GM12878 (cell line): ENCODE measurements around the gene RPL35A. TPM values are rescaled to one million over a fixed set of nuclear protein-coding genes. Genes with fewer than 3 reads are reported as not detected.

ENCODE experiments used
- ATAC-seq: fragments of 200-7000 bp; cut with Tn5 transposase; 3 replicates; pipeline ENCODE4 v1.9.1; 2020; ENCODE audit warnings: mild to moderate bottlenecking, moderate library complexity
- BruUV-seq: library from RNA; stranded (reverse); fragments of 400-500 nt; replicated peaks from 2 replicates; lab custom pipeline; 2021; lab: Mats Ljungman, UMichigan
- CTCF ChIA-PET: fragments of 300-600 bp; sonication (Branson Sonifier 250); formaldehyde crosslinking; extraction: SDS; loops from one replicate; lab custom pipeline; 2021; ENCODE audit warnings: inconsistent platforms; lab: Yijun Ruan, JAX
- POLR2A ChIA-PET: fragments of 350-600 bp; formaldehyde crosslinking; extraction: SDS; loops from one replicate; lab custom pipeline; 2021; ENCODE audit warnings: inconsistent platforms; lab: Charles Lee
- RAD21 ChIA-PET: fragments of 300-600 bp; sonication (Branson Sonifier 250); formaldehyde crosslinking; loops from one replicate; lab custom pipeline; 2023; ENCODE audit warnings: antibody characterized with exemption; ENCODE audit not compliant: unreplicated experiment; lab: Charles Lee
- SMC1A ChIA-PET: fragments of 300-600 bp; sonication (Branson Sonifier 250); formaldehyde crosslinking; loops from one replicate; lab custom pipeline; 2023; ENCODE audit not compliant: unreplicated experiment, uncharacterized antibody; lab: Charles Lee
- DNase-seq: peaks from one replicate; pipeline ENCODE4 v3.0.0-alpha.2; 2011; ENCODE audit warnings: low read depth, low spot score
- FAIRE-seq: peaks from 3 replicates; lab custom pipeline; 2011; peaks lifted over from hg19 to GRCh38; lab: Jason Lieb, UNC
- H2AFZ ChIP-seq: 2 replicates; pipeline ENCODE4 v1.6.0; 2011; ENCODE audit warnings: low read depth, low read length, control low read depth; ENCODE audit not compliant: control insufficient read depth
- H3K27ac ChIP-seq: 2 replicates; pipeline ENCODE4 v1.5.1; 2011; ENCODE audit warnings: control low read depth; ENCODE audit not compliant: control insufficient read depth, insufficient read depth
- H3K27me3 ChIP-seq, 2 experiments: replicated peaks in 1 of 2; 2 replicates each; pipeline versions ENCODE4 v1.6.0 to v1.6.1; 2011; ENCODE audit warnings: low read length in 1 of 2; ENCODE audit not compliant: control insufficient read depth in 2 of 2, insufficient read depth in 2 of 2
- H3K36me3 ChIP-seq, 2 experiments: 2 replicates each; pipeline ENCODE4 v1.5.1; 2011; ENCODE audit warnings: low read length in 1 of 2; ENCODE audit not compliant: control insufficient read depth in 2 of 2, insufficient read depth in 2 of 2
- H3K4me1 ChIP-seq: 2 replicates; pipeline ENCODE4 v1.6.1; 2011; ENCODE audit warnings: mild to moderate bottlenecking, low read length, moderate library complexity, mixed read lengths; ENCODE audit not compliant: control insufficient read depth, insufficient read depth
- H3K4me2 ChIP-seq: 2 replicates; pipeline ENCODE4 v1.6.0; 2011; ENCODE audit warnings: control low read depth; ENCODE audit not compliant: control insufficient read depth, insufficient read depth
- H3K4me3 ChIP-seq: fragments of 200-600 bp; sonication (generic); 2 replicates; pipeline ENCODE4 v1.5.1; 2016
- H3K79me2 ChIP-seq: 2 replicates; pipeline ENCODE4 v1.6.0; 2011; ENCODE audit warnings: low read length; ENCODE audit not compliant: control insufficient read depth, insufficient read depth
- H3K9ac ChIP-seq: 2 replicates; pipeline ENCODE4 v1.8.0; 2011; ENCODE audit warnings: low read length, control low read depth, mixed read lengths; ENCODE audit not compliant: control insufficient read depth, insufficient read depth
- H3K9me3 ChIP-seq: replicated peaks from 3 replicates; pipeline ENCODE4 v1.5.1; 2011; ENCODE audit warnings: mild to moderate bottlenecking, low read length; ENCODE audit not compliant: control insufficient read depth, insufficient read depth
- H4K20me1 ChIP-seq: 2 replicates; pipeline ENCODE4 v1.6.0; 2011; ENCODE audit not compliant: control insufficient read depth, insufficient read depth
- ATF7 ChIP-seq: fragments of 450-650 bp; IDR thresholded peaks from 2 replicates; pipeline ENCODE4 v1.6.1; 2016; ENCODE audit warnings: low read depth, mild to moderate bottlenecking
- BACH1 ChIP-seq: fragments of 450-650 bp; IDR thresholded peaks from 2 replicates; pipeline ENCODE4 v1.6.1; 2017; ENCODE audit warnings: mild to moderate bottlenecking, borderline replicate concordance
- JUNB ChIP-seq: IDR thresholded peaks from 2 replicates; pipeline ENCODE4 v1.6.1; 2016; ENCODE audit warnings: antibody characterized with exemption, mild to moderate bottlenecking
- MTA3 ChIP-seq: IDR thresholded peaks from 2 replicates; pipeline ENCODE4 v1.6.1; 2012; ENCODE audit warnings: low read length, inconsistent platforms, borderline replicate concordance
- WGBS: methylation state at CpG from one replicate; pipeline ENCODE4 v1.1.6; 2016; ENCODE audit warnings: low lambda C conversion rate; ENCODE audit not compliant: insufficient replicate concordance, insufficient coverage; ENCODE audit errors: missing lambda C conversion rate; 5-methylcytosine and 5-hydroxymethylcytosine counted together
- in situ Hi-C: fragments of 300-500 bp; cut with MboI; formaldehyde crosslinking; loops from 9 replicates; pipeline ENCODE4 v1.14.3; 2018; ENCODE audit warnings: mixed read lengths
- intact Hi-C: fragments of 100-400 bp; cut with micrococcal nuclease; formaldehyde crosslinking; loops from one replicate; pipeline ENCODE4 v1.14.2; 2022; ENCODE audit not compliant: unreplicated experiment
- polyA plus RNA-seq, 11 experiments: library from polyadenylated mRNA; depleted of rRNA in 4 of 11; unstranded in 6 of 11; stranded (reverse) in 5 of 11; fragments of >200 nt; fragmentation: Nextera tagmentation in 4 of 11; fragmentation: Illumina TruSeq in 1 of 11; extraction: Ambion mirVana in 4 of 11; extraction: Trizol in 1 of 11; gene quantifications; 1 replicate in 1 of 11; 2 replicates in 10 of 11; pipeline versions ENCODE4 v1.2.1 to v1.2.3, GENCODE V29; 2011 to 2016; ENCODE audit warnings: inconsistent platforms in 2 of 11, missing spikeins in 2 of 11, low read depth in 1 of 11
- small RNA-seq: library from RNA; depleted of rRNA; stranded (forward); fragments of <200 nt; gene quantifications from one replicate; pipeline ENCODE3, GENCODE V24; 2014
- total RNA-seq, 4 experiments: library from RNA; depleted of rRNA in 3 of 4; stranded (reverse); fragments of >200 nt in 3 of 4; fragmentation: Illumina TruSeq in 1 of 4; extraction: Trizol in 1 of 4; gene quantifications; 2 replicates each; pipeline versions ENCODE4 v1.2.1 to v1.2.3, GENCODE V29; 2013 to 2021
- TF ChIP-seq, protein P1 (sequence below): IDR thresholded peaks from 2 replicates; pipeline ENCODE4 v1.6.1; 2011; ENCODE audit warnings: low read depth, mild to moderate bottlenecking, low read length, moderate library complexity, borderline replicate concordance; ENCODE audit errors: extremely low read depth
- TF ChIP-seq, protein P2 (sequence below): fragments of 450-650 bp; IDR thresholded peaks from 2 replicates; pipeline ENCODE4 v1.6.1; 2017; ENCODE audit warnings: mild to moderate bottlenecking, low read depth, inconsistent platforms; ENCODE audit not compliant: poor library complexity, severe bottlenecking
- TF ChIP-seq, protein P3 (sequence below): IDR thresholded peaks from 2 replicates; pipeline ENCODE4 v1.6.1; 2011; ENCODE audit warnings: mild to moderate bottlenecking, low read depth, low read length, moderate library complexity; ENCODE audit not compliant: insufficient replicate concordance

RPL35A gene
- total and polyA plus RNA-seq, 10 of the 15 experiments (the other 5 are each of a cell fraction or from before 2014, with no cell fraction given): 774 to 3,144 (median 1,843) TPM

DNA sequence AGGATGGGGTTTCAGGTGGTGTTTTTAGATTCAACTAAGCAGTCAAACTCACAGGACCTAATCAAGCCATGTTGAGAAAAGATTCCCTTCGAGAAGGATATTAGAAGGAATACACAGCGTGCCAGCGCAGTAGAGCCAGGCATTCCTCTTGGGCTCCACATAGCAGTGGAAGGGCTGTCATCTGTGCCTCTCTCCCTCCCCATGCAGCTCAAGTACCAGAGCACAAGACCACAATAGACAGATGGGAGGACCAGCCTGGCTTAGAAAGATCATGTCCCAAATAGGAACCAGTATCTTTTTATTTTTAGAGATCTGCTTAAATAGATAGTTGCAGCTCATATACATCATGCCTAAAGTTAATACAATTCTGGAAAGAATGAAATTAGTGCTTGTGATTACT, 47.9 kb downstream of the RPL35A start:
- in situ Hi-C loops (no loop called here), intact Hi-C loops (no loop called here)
- Histone ChIP-seq H2AFZ (no peak overlapping the region), H3K4me3 (no peak overlapping the region), H3K4me2 (no peak overlapping the region), H3K27me3 (no peaks in the 10 kb centered on the region), H3K36me3 (no peaks in the 10 kb centered on the region), H3K27ac (no peak overlapping the region), H3K9me3 (no peaks in the 10 kb centered on the region), H3K4me1 (no peaks in the 10 kb centered on the region), H4K20me1 (no peaks in the 10 kb centered on the region), H3K79me2 (no peaks in the 10 kb centered on the region), H3K9ac (no peak overlapping the region)
- SMC1A ChIA-PET: no interaction called here
- no TSS peak for BruUV-seq
- WGBS: 62% methylated on average over 3 of the region's 3 CpGs
- DNase-seq (no peak), FAIRE-seq (no peak), ATAC-seq (no peak)
- POLR2A ChIA-PET: no interaction called here
- RAD21 ChIA-PET: no interaction called here
- CTCF ChIA-PET: no interaction called here
- TF ChIP-seq, protein P1, sequence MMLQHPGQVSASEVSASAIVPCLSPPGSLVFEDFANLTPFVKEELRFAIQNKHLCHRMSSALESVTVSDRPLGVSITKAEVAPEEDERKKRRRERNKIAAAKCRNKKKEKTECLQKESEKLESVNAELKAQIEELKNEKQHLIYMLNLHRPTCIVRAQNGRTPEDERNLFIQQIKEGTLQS: no peak
- no peak for TF ChIP-seq ATF7
- TF ChIP-seq JUNB: no peak
- TF ChIP-seq, protein P2, sequence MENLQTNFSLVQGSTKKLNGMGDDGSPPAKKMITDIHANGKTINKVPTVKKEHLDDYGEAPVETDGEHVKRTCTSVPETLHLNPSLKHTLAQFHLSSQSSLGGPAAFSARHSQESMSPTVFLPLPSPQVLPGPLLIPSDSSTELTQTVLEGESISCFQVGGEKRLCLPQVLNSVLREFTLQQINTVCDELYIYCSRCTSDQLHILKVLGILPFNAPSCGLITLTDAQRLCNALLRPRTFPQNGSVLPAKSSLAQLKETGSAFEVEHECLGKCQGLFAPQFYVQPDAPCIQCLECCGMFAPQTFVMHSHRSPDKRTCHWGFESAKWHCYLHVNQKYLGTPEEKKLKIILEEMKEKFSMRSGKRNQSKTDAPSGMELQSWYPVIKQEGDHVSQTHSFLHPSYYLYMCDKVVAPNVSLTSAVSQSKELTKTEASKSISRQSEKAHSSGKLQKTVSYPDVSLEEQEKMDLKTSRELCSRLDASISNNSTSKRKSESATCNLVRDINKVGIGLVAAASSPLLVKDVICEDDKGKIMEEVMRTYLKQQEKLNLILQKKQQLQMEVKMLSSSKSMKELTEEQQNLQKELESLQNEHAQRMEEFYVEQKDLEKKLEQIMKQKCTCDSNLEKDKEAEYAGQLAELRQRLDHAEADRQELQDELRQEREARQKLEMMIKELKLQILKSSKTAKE: no peak
- TF ChIP-seq, protein P3, sequence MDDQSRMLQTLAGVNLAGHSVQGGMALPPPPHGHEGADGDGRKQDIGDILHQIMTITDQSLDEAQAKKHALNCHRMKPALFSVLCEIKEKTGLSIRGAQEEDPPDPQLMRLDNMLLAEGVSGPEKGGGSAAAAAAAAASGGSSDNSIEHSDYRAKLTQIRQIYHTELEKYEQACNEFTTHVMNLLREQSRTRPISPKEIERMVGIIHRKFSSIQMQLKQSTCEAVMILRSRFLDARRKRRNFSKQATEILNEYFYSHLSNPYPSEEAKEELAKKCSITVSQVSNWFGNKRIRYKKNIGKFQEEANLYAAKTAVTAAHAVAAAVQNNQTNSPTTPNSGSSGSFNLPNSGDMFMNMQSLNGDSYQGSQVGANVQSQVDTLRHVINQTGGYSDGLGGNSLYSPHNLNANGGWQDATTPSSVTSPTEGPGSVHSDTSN: no peak
- no peak for TF ChIP-seq BACH1
- TF ChIP-seq MTA3: no peak

Small RNA genes within 50 kb of the gene (small RNA-seq; reads per million reads assigned to genes)
- gene RNU6-621P: not detected

Other genes with a start within 250 kb of the RPL35A start
- 39.0 and 43.9 TPM in 2 replicates for gene RUBCN, start 213.3 kb upstream of the RPL35A start, total RNA-seq (2014; rRNA removed)
- gene RUBCN, start 213.3 kb upstream of the RPL35A start, total RNA-seq (2014; rRNA removed; fragmentation: Illumina TruSeq; extraction: Trizol): 27.1 and 28.1 TPM in 2 replicates
- gene RUBCN, start 213.3 kb upstream of the RPL35A start, total RNA-seq (2021): 74.8 and 79.9 TPM in 2 replicates
- 15.6 and 24.0 TPM in 2 replicates for gene RUBCN, start 213.3 kb upstream of the RPL35A start, polyA plus RNA-seq (2011; rRNA removed)
- 36.9 and 37.1 TPM in 2 replicates for gene RUBCN, start 213.3 kb upstream of the RPL35A start, polyA plus RNA-seq (2014; fragmentation: Illumina TruSeq; extraction: Trizol)
- 10 to 100 TPM; 15.5 to 25.5 TPM for gene RUBCN, start 213.3 kb upstream of the RPL35A start, polyA plus RNA-seq (2014; fragmentation: Nextera tagmentation; extraction: Ambion mirVana)
- 55.8 and 61.4 TPM in 2 replicates for gene RUBCN, start 213.3 kb upstream of the RPL35A start, polyA plus RNA-seq (2014; rRNA removed)
- gene RUBCN, start 213.3 kb upstream of the RPL35A start, polyA plus RNA-seq (2016; fragmentation: Nextera tagmentation; extraction: Ambion mirVana): 10 to 100 TPM; 51.1 to 52.5 TPM
- gene FYTTD1, start 200.3 kb upstream of the RPL35A start, total RNA-seq (2014; rRNA removed): 48.3 and 63.8 TPM in 2 replicates
- 61.5 and 64.6 TPM in 2 replicates for gene FYTTD1, start 200.3 kb upstream of the RPL35A start, total RNA-seq (2014; rRNA removed; fragmentation: Illumina TruSeq; extraction: Trizol)
- 64.6 and 71.3 TPM in 2 replicates for gene FYTTD1, start 200.3 kb upstream of the RPL35A start, total RNA-seq (2021)
- 43.2 and 76.1 TPM in 2 replicates for gene FYTTD1, start 200.3 kb upstream of the RPL35A start, polyA plus RNA-seq (2011; rRNA removed)
- 82.3 and 101 TPM in 2 replicates for gene FYTTD1, start 200.3 kb upstream of the RPL35A start, polyA plus RNA-seq (2014; fragmentation: Illumina TruSeq; extraction: Trizol)
- 10 to 100 TPM; 25.5 to 35.5 TPM for gene FYTTD1, start 200.3 kb upstream of the RPL35A start, polyA plus RNA-seq (2014; fragmentation: Nextera tagmentation; extraction: Ambion mirVana)
- 54.2 and 65.6 TPM in 2 replicates for gene FYTTD1, start 200.3 kb upstream of the RPL35A start, polyA plus RNA-seq (2014; rRNA removed)
- gene FYTTD1, start 200.3 kb upstream of the RPL35A start, polyA plus RNA-seq (2016; fragmentation: Nextera tagmentation; extraction: Ambion mirVana): 100 to 1,000 TPM in 1 of 2 experiments, 10 to 100 TPM in 1; 98.9 to 101 TPM
- 39.8 and 44.6 TPM in 2 replicates for gene LRCH3, start 158.9 kb upstream of the RPL35A start, total RNA-seq (2014; rRNA removed)
- 41.5 and 50.4 TPM in 2 replicates for gene LRCH3, start 158.9 kb upstream of the RPL35A start, total RNA-seq (2014; rRNA removed; fragmentation: Illumina TruSeq; extraction: Trizol)
- 40.0 and 48.3 TPM in 2 replicates for gene LRCH3, start 158.9 kb upstream of the RPL35A start, total RNA-seq (2021)
- 111 and 132 TPM in 2 replicates for gene LRCH3, start 158.9 kb upstream of the RPL35A start, polyA plus RNA-seq (2011; rRNA removed)
- gene LRCH3, start 158.9 kb upstream of the RPL35A start, polyA plus RNA-seq (2014; fragmentation: Illumina TruSeq; extraction: Trizol): 44.9 and 49.5 TPM in 2 replicates
- 1 to 10 TPM; 3.9 to 7.3 TPM for gene LRCH3, start 158.9 kb upstream of the RPL35A start, polyA plus RNA-seq (2014; fragmentation: Nextera tagmentation; extraction: Ambion mirVana)
- 133 and 136 TPM in 2 replicates for gene LRCH3, start 158.9 kb upstream of the RPL35A start, polyA plus RNA-seq (2014; rRNA removed)
- gene LRCH3, start 158.9 kb upstream of the RPL35A start, polyA plus RNA-seq (2016; fragmentation: Nextera tagmentation; extraction: Ambion mirVana): 10 to 100 TPM; 26.6 to 26.8 TPM
- gene LMLN, start 10.0 kb downstream of the RPL35A start, total RNA-seq (2014; rRNA removed): 0.54 and 0.68 TPM in 2 replicates
- gene LMLN, start 10.0 kb downstream of the RPL35A start, total RNA-seq (2014; rRNA removed; fragmentation: Illumina TruSeq; extraction: Trizol): 0.55 and 1.0 TPM in 2 replicates
- 0.95 and 1.1 TPM in 2 replicates for gene LMLN, start 10.0 kb downstream of the RPL35A start, total RNA-seq (2021)
- gene LMLN, start 10.0 kb downstream of the RPL35A start, polyA plus RNA-seq (2011; rRNA removed): 1.5 and 1.6 TPM in 2 replicates
- gene LMLN, start 10.0 kb downstream of the RPL35A start, polyA plus RNA-seq (2014; fragmentation: Illumina TruSeq; extraction: Trizol): 0.54 and 1.00 TPM in 2 replicates
- under 1 TPM; 0.02 to 0.18 TPM for gene LMLN, start 10.0 kb downstream of the RPL35A start, polyA plus RNA-seq (2014; fragmentation: Nextera tagmentation; extraction: Ambion mirVana)
- gene LMLN, start 10.0 kb downstream of the RPL35A start, polyA plus RNA-seq (2014; rRNA removed): 0.88 and 1.4 TPM in 2 replicates
- 1 to 10 TPM in 1 of 2 experiments, under 1 TPM in 1; 0.73 to 1.7 TPM for gene LMLN, start 10.0 kb downstream of the RPL35A start, polyA plus RNA-seq (2016; fragmentation: Nextera tagmentation; extraction: Ambion mirVana)